GM19240 (cell line): Measurements from ENCODE around the gene DBN1.

ENCODE experiments used
- DNase-seq: peaks from one replicate; pipeline ENCODE4 v3.0.0; 2011; ENCODE audit warnings: low spot score; ENCODE audit not compliant: insufficient read length

Gene DBN1

DNA sequence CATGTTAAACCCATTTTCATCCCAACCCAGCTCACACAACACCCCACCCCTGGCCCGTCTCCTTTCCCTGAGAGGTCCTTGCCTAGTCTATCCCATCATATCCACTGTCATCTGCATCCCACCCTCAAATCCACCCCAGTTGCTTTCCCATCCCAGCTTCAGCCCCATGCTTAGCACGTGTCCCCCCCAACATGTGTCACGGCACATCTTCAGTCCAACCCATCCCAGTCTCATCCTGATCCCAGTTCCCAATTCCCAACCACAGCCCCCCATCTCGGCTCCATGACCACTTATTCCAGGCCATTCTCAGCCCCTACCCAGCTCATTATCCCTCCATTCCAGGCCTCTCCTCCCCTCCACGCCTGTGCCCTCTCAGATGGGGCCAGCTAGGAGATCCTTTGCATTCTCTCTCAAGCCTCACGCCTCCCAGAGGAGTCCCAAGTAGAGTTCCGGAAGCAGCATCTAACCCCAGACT, 605 bp upstream of the DBN1 start:
- no peak for DNase-seq

- peak; percentile 74 for DNase-seq
Observed at GRCh38 chr5:177472460-177473442, 683 bp downstream of the DBN1 start.

- DNase-seq: no peak
Observed at GRCh38 chr5:177471610-177472356, 1.7 kb downstream of the DBN1 start.

- DNase-seq: no peak
Observed at GRCh38 chr5:177470759-177471536, 2.5 kb downstream of the DBN1 start.

DNA sequence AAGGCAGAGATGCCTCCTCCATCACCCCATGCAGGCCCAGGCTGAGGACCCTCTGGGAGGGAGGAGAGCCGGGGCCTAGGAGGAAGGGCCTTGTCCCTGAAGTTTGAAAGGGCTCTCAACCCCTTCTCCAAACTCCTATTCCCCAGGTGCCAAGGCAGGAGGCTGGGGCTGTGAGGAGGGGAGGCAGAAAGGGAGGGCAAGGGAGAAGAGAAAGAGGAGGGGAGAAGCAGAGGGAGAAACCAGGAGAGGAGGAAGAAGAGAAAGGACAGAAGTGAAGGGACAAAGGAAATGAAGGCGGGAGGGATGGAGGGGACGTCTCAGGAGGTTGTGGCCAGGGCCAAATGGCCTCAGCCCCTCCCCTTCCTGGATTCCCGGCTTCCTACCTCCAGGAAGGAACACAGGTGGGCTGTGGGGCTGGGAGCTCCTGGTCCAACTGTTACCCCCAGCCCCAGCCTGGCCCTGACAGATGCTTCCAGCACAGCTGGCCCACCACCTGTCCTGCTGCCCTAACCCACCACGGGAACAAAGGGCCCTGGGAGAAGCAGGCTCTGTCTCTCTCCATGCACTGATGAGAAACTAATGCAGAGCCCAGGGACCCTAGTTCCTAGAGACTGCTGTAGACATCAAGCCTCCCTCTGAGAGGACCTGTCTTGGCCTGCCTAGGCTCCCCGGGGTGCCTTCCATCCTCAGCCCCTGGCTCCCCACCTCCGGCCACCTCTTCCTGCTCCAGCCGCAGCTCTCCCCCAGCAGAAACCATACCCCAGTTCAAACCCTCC, 3.5 kb downstream of the DBN1 start:
- DNase-seq: no peak

- no peak for DNase-seq
Observed at GRCh38 chr5:177468685-177469628, 4.5 kb downstream of the DBN1 start.

DNA sequence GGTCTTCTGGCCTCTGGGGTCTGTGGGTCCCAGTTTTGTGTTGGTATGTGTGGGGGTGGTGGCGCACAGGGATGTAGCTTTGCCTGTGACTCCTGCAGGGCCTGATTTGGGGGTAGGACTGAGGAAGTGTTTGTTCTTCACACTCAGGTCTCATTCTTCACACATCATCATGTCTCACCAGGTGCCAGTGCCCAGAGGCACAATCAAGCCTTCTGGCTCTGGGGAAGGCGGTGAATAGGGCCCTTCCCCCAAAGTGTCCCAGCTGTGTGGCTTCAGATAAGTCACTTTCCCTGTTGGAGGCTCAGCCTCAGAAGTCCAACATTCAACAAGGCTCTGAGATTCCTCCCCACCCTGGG, 5.1 kb downstream of the DBN1 start:
- no peak for DNase-seq

GRCh38 chr5:177467436-177467835, 6.0 kb downstream of the DBN1 start:
- no peak for DNase-seq

- no peak for DNase-seq
Observed at GRCh38 chr5:177466861-177467260, 6.6 kb downstream of the DBN1 start.

- DNase-seq: no peak
Observed at GRCh38 chr5:177465044-177465443, 8.4 kb downstream of the DBN1 start.

DNA sequence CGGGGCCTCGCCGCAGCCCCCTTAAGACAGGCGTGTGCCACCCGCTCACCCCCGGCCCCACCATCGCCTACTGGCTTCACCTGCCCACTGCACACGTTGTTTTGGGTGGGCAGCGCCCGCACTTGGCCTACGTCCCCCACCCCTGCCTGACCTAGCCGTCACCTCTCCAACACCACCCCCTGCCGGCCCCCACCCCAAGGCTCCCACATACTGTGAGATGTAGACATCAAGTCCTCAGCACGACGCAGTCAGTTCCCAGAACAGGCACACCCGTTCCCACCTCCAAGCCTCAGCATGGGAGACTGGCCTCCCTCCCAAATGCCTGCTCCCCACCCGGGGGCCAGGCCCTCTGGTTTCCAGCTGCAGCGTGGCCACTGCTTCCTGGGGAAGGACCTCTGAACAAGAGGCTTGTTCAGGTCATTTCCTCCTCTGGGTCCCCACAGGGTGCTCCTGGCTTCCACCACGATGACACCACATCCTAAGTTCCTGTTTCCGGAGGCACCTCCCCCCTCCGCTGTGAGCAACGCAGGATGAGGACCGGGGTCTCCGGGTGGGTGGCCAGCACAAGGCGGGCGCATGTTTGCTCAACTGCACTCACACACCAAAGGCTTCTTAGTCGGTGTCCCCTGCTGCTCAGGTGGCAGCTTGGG, 11.3 kb downstream of the DBN1 start:
- no peak for DNase-seq

GRCh38 chr5:177459819-177460628, 13.4 kb downstream of the DBN1 start:
- DNase-seq: no peak

DNA sequence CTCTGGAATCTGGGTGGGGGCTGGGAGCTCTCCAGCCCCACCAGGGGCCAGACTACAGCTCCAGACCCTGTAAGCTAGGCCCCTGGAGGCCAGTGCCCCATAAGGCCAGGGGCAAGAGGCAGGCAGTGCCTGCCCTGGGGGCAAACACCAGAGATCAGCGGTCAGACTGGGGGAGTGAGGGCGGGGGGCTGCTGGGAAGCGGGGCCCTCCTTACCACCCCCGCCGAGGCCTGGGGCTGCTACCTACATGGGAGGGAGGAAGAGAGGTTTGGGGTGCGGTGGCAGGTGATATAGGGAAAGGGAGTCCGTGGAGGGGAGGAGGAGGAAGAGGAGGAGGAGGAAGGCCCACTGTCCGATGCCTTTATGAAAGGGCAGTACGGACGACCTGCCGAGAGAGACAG, 14.1 kb downstream of the DBN1 start:
- no peak for DNase-seq

GRCh38 chr5:177458912-177459350, 14.5 kb downstream of the DBN1 start:
- no peak for DNase-seq

GRCh38 chr5:177457852-177458681, 15.4 kb downstream of the DBN1 start:
- no peak for DNase-seq

GRCh38 chr5:177456976-177457851, 16.2 kb downstream of the DBN1 start:
- DNase-seq: peak; percentile 98
